ENCODE data around the gene CHID1.
A peak's percentile ranks its signal among the peaks of the same experiment; 100 is the strongest.

The CHID1 gene

GRCh38 chr11:862081-862661, 48.4 kb downstream of the CHID1 start:
- DNase-seq, result no peak

DNA sequence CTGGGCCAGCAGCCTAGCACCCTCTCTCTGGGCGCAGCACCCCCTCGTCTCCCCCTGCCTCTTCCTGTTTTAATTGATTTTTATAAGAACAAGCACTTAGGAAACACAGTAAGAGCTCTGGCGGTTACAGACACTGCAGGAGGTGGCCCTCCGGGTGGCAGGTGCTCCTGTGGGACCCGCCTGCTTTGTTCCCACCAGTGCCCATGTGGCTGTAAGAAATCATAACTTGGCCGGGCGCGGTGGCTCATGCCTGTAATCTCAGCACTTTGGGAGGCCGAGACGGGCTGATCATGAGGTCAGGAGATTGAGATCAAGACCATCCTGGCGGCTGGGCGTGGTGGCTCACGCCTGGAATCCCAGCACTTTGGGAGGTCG, 49.5 kb downstream of the CHID1 start:
- DNase-seq, result no peak

- DNase-seq, result no peak
Measured at GRCh38 chr11:860234-861104, 50.1 kb downstream of the CHID1 start.

DNA sequence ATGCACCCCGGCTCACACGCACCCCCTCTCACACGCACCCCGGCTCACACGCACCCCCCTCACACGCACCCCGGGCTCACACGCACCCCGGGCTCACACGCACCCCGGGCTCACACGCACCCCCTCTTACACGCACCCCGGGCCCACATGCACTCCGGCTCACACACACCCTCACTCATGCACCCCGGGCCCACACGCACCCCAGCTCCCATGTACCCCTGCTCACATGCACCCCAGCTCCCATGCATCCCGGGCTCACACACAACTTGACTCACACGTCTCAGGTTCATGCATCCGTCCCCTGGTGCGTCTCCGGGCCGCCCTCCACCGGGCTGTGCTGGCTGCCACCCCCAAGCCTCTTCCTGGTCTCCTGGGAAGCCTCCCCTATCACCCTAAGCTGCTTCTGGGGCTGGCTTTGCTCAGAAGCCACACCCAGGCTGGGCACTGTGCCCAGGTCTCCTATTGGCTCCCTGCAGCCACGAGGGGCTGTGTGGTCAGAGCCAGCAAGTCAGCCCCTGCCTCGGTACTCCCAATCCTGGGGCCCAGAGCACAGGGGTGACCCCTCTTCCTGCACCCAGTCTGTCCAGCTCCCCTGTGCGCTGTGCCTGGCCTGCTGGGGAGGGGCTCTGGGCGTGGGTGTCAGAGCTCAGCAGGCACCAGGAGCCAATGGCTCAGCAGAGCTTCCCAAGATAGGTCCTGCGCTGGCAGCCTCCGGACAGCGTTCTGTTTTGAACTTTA, 51.0 kb downstream of the CHID1 start:
- no peak for DNase-seq

GRCh38 chr11:858762-859339, 51.8 kb downstream of the CHID1 start:
- no peak for DNase-seq

- no peak for DNase-seq
Measured at GRCh38 chr11:858053-858761, 52.4 kb downstream of the CHID1 start.

GRCh38 chr11:856397-856796, 54.2 kb downstream of the CHID1 start:
- DNase-seq, result no peak

DNA sequence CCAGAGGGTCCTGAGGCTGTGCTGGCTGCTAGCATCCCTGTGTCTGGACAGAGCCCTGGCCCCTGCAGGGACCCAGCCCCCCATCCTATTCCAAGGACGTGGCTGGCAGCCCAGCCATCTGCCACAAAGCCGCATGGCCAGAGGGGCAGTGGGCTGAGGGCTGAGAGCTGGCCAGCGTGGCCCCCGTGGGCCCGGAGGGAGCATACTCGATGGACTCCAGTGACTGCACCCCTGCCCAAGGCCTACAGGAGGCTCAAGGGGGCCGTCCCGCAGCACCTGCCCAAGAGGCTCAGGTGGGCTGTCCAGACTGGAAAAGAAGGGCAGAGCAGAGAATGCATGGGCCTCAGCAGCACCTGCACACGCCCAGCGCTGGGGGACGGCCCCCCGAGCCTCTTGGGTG, 54.8 kb downstream of the CHID1 start:
- no peak for DNase-seq

DNA sequence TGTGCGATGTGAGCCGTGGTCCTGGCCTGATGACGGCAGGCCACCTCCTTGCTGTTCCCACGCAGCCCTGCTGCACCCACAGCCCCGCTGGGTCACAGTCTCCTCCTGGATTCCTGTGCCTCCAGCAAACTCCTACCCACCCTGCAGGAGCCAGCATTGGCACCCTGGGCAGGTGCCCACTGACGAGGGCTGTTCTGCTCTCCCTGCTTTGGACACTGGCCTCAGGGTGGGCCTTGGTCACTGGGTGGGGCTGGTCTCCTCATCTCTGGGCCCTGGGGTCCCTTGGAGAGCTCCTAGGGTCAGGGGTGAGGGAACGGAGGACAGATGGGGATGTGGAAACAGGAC, 55.3 kb downstream of the CHID1 start:
- DNase-seq, result no peak

DNA sequence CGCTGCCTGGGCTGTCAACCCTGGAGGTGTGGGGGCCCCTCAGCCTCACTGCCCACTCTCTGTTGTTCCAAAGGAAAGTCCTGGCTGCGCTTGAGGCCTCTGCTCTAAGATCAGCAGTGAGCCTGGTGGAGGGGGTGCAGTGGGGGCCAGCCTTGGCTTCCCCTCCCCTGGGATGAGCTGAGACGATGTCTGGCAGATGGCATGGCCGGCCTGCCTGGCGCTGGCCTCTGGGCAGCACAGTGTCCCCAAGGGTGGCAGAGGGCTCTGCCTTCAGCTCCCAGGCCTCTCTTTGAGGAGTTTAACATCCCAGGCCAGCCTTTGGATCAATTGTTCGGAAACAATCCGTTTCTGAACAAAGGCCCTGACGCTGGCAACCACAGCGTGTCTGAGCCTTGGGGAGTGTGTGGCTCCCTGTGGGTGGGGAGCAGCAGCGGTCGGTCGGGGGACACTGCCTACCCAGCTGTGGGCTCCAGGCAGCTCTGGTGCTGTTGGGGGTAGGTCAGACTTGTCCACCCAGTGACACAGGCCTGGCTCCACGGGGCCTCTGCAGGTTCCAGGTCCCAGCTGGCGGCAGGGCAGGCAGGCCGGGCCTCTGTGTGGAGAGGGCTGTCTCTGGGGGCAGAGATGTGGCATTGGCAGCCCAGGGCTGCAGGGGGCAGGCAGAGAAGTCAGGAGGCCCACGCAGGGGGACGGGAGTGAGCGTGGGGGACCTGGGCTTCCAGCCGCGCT, 55.8 kb downstream of the CHID1 start:
- DNase-seq, result no peak

GRCh38 chr11:853682-854448, 56.7 kb downstream of the CHID1 start:
- DNase-seq, result no peak

DNA sequence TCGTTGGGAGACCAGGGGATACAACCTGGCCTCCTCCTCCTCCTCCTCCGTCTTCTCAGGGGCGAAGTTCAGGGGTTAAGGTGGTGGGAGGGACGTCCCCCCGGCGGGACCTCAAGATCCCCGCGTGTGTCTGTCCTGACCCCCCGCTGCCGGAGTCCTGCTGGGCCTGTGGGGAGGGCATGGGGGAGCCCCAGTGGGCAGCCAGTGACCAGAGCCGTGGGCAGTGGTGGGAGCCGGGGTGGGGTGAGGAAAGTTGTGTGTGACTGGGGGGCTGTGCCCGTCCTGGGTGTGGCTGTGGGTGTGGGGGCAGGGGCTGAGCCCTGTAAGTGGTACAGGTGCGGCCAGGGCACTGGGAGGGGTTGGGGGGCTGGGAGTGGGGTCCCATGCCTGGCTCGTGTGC, 57.8 kb downstream of the CHID1 start:
- no peak for DNase-seq

- no peak for DNase-seq
Measured at GRCh38 chr11:850775-851763, 59.5 kb downstream of the CHID1 start.

GRCh38 chr11:849951-850774, 60.4 kb downstream of the CHID1 start:
- no peak for DNase-seq

DNA sequence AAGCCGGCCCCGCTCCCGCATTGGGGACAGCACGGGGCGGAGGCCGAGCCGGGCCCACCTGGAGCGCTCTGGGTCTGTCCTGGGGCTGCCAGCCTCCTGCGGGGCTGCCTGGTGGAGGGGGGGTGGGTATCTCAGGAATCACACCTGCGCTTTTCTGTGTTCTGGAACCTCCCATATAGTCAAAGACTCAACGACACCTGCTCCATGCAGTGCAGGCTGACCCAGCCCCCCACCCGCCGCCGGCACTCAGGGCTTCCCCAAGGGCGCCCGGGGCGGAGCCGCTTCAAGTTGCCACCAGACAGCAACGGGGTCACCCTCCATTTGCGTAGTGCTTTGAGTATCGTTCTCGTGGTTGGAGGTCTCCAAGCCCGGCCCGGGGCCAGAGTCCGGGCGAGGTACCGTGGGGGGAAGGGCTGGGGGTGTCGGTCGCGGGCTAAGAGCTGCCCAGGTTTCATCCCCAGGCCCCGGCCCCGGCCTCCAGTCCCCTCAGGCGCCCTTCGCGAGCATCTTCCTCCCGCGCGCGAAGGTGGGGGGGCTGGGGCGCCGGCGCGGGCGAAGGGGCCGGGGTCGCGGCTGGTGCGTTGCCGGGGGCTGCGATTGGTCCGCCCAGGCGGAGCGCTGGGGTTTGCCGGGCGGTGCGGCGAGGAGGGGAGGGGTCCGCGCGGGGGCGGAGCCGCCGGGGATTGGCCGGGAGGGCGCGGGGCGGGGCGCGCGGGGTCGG, 61.3 kb downstream of the CHID1 start:
- DNase-seq, result peak in 1 of 5 donors; percentile 35

DNA sequence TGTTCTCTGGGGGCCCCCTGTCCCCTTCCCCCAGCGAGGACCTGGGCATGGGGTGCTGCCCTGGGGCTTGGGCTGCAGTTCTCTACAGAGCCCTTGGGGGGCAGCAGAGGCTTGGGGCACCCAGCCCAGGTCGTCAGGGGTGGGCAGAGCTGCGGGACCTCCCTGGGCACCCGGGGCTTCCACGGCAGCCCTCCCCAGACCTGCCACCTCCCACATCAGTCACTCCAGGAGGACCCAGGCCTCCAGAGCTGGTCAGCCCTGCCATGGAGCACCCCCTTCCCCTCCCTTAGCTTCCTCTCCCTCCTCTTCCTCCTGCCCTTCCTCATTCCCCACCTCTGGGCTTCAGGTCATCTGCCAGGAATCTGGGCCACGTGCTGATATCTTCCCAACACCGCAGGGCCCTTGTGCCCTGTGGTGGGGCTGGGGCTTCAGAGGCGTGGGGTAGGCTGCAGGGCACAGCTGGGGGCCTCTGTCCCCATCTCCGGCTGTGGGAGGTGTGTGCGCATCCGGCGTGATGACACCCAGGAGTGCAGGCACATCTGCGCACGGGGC, 62.2 kb downstream of the CHID1 start:
- peak; percentile 31 to 61 (median 48) for DNase-seq

GRCh38 chr11:847876-848275, 62.7 kb downstream of the CHID1 start:
- no peak for DNase-seq

DNA sequence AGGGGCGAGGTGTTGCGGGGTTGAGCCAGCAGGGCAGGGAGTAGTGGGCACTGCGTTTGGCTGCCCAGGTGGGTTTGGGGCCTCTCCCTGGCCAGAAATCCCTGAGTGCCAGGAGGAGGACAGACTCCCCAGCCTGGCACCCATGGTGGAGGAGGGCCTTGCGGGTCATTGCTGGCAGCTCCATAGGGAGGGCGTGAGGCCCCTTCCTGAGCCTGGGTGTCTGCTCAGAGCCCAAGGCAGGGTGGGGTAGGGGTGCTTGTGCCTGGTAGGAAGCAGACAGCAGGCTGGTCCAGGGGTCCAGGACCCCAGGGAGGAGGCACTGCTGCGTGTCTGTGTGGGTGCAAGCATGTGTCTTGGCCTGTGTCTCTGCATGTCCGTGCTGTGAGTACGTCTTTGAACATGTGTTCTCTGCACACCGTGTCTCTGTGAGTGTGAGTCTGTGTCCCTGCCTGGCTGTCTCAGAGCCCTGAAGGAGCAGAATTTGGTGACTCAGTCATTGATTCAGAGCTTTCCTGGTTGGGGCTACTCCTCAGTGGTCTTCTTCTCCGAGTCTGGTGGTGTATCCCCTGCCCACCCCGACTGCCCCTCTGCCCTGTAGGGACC, 64.0 kb downstream of the CHID1 start:
- no peak for DNase-seq
